ENCODE results near the gene RSPH3. TPM values are rescaled to one million over a fixed set of nuclear protein-coding genes. Genes with fewer than 3 reads are reported as not detected.
A peak's percentile ranks its signal among the peaks of the same experiment; 100 is the strongest.

The RSPH3 gene
- total RNA-seq, 6 donors from 2014 or later = 14.7 to 22.0 (median 18.2) TPM

DNA sequence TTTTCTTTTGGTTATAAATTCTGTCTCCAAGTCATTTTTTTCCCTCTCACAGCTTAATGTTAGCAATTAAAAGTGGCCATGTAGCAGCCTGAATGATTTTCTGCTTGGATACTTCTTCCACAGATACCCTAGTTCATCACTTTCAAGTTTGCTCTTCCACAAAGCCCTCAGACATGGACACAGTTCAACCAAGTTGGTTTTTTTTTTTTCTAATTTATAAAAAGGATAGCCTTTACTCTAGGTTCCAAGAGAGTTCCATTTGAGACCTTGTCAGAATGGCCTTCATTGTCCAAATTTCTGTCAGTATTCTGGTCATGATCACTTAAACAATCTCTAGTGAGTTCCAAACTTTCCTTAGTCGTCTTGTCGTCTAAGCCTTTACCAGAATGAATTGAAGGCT is 40.0 kb downstream of the RSPH3 start:
- WGBS, 2 donors = 92 to 93% methylated on average over 2 of the region's 2 CpGs
- no peak overlapping the region for H3K4me3 ChIP-seq
- no peak overlapping the region for H3K27ac ChIP-seq
- no peaks in the 10 kb centered on the region for H3K9me3 ChIP-seq
- DNase-seq = no peak
- no peaks in the 10 kb centered on the region for H3K36me3 ChIP-seq
- no peaks in the 10 kb centered on the region for H3K27me3 ChIP-seq
- ATAC-seq (ENCODE audit: low FRiP score in 2 of 2) = no peak
- no peak for TF ChIP-seq EP300 (IDR thresholded peaks at IDR 0.05)
- no peak for TF ChIP-seq POLR2AphosphoS5 (IDR thresholded peaks at IDR 0.05)
- TF ChIP-seq POLR2A (IDR thresholded peaks at IDR 0.05) = no peak
- TF ChIP-seq CTCF (IDR thresholded peaks at IDR 0.05) = no peak
- H3K4me1 ChIP-seq = no peaks in the 10 kb centered on the region

DNA sequence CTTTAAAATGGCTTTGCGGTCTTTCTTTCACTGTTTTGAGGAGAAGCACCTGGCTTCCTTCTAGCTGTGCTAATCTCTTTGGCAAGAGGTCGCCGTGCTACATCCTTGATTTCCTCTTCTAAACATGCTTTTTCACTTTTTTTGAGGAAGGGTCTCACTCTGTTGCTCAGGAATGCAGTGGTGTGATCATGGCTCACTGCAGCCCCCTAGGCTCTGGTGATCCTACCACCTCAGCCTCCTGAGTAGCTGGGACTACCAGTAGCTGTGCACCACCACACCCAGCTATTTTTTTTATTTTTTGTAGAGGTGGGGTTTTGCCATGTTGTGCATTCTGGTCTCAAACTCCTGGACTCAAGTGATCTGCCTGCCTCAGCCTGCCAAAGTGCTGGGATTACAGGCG is 40.5 kb downstream of the RSPH3 start:
- Histone ChIP-seq H3K4me1 (no peaks in the 10 kb centered on the region), H3K4me3 (no peak overlapping the region), H3K27me3 (no peaks in the 10 kb centered on the region), H3K36me3 (no peaks in the 10 kb centered on the region), H3K27ac (no peak overlapping the region), H3K9me3 (no peaks in the 10 kb centered on the region)
- WGBS, 2 donors = 86 to 87% methylated on average over 4 of the region's 4 CpGs
- ATAC-seq (ENCODE audit: low FRiP score in 2 of 2) (no peak), DNase-seq (no peak)
- TF ChIP-seq CTCF (IDR thresholded peaks at IDR 0.05) (no peak), POLR2AphosphoS5 (IDR thresholded peaks at IDR 0.05) (no peak), POLR2A (IDR thresholded peaks at IDR 0.05) (no peak), EP300 (IDR thresholded peaks at IDR 0.05) (no peak)

- H3K36me3 ChIP-seq = no peaks in the 10 kb centered on the region
These were observed 41.3 kb downstream of the RSPH3 start for GRCh38 chr6:158958504-158959386.

GRCh38 chr6:158955255-158955654 is 44.7 kb downstream of the RSPH3 start:
- Histone ChIP-seq H3K27ac (no peak overlapping the region), H3K4me3 (no peak overlapping the region), H3K4me1 (no peaks in the 10 kb centered on the region), H3K36me3 (no peaks in the 10 kb centered on the region), H3K27me3 (no peaks in the 10 kb centered on the region), H3K9me3 (no peaks in the 10 kb centered on the region)
- DNase-seq (no peak), ATAC-seq (ENCODE audit: low FRiP score in 2 of 2) (no peak)
- TF ChIP-seq POLR2AphosphoS5 (IDR thresholded peaks at IDR 0.05) (no peak), CTCF (IDR thresholded peaks at IDR 0.05) (no peak), POLR2A (IDR thresholded peaks at IDR 0.05) (no peak), EP300 (IDR thresholded peaks at IDR 0.05) (no peak)
- WGBS, 2 donors = 84 to 85% methylated on average over 3 of the region's 3 CpGs

More at GRCh38 chr6:158958504-158959386, 41.3 kb downstream of the RSPH3 start:
- H3K27me3 ChIP-seq = no peaks in the 10 kb centered on the region
- 80 to 85% methylated on average over 6 to 7 of the region's 7 CpGs for WGBS, 2 donors
- DNase-seq = peak in 1 of 2 donors; percentile 49
- no peaks in the 10 kb centered on the region for H3K4me1 ChIP-seq
- peak in 1 of 2 donors; percentile 65 for ATAC-seq (ENCODE audit: low FRiP score in 2 of 2)
- no peaks in the 10 kb centered on the region for H3K9me3 ChIP-seq
- no peak overlapping the region for H3K4me3 ChIP-seq
- TF ChIP-seq EP300 (IDR thresholded peaks at IDR 0.05) = no peak
- TF ChIP-seq POLR2AphosphoS5 (IDR thresholded peaks at IDR 0.05) = no peak
- TF ChIP-seq CTCF (IDR thresholded peaks at IDR 0.05) = peak in 1 of 6 experiments; percentile 14
- no peak for TF ChIP-seq POLR2A (IDR thresholded peaks at IDR 0.05)
- H3K27ac ChIP-seq = no peak overlapping the region
